IMR-90 (cell line): ENCODE results near the gene SLC66A2.

Experiments
- BHLHE40 ChIP-seq: fragments of 150-350 bp; IDR thresholded peaks from 2 replicates; pipeline ENCODE4 v1.6.1; 2016; ENCODE audit warnings: mild to moderate bottlenecking, low read depth, low read length
- CEBPB ChIP-seq: IDR thresholded peaks from 2 replicates; pipeline ENCODE4 v1.6.1; 2012; ENCODE audit warnings: low read depth, low read length, improper control_type of control experiment
- CTCF ChIP-seq: conservative IDR thresholded peaks from 2 replicates; pipeline ENCODE4 v1.5.1; 2012; ENCODE audit warnings: mild to moderate bottlenecking, low read depth, low read length, improper control_type of control experiment
- FOS ChIP-seq: fragments of 150-350 bp; IDR thresholded peaks from 2 replicates; pipeline ENCODE4 v1.6.1; 2016; ENCODE audit warnings: low read depth, low read length
- MAZ ChIP-seq: IDR thresholded peaks from 2 replicates; pipeline ENCODE4 v1.6.1; 2012; ENCODE audit warnings: low read depth, mild to moderate bottlenecking, low read length, improper control_type of control experiment, moderate library complexity, borderline replicate concordance
- MXI1 ChIP-seq: IDR thresholded peaks from 2 replicates; pipeline ENCODE4 v1.6.1; 2012; ENCODE audit warnings: low read depth, mild to moderate bottlenecking, low read length, moderate library complexity, borderline replicate concordance
- POLR2A ChIP-seq: IDR thresholded peaks from 2 replicates; pipeline ENCODE4 v1.6.1; 2012; ENCODE audit warnings: mild to moderate bottlenecking, low read depth, low read length
- RAD21 ChIP-seq: IDR thresholded peaks from 2 replicates; pipeline ENCODE4 v1.6.1; 2012; ENCODE audit warnings: low read length, improper control_type of control experiment
- RCOR1 ChIP-seq: IDR thresholded peaks from 2 replicates; pipeline ENCODE4 v1.6.1; 2012; ENCODE audit warnings: mild to moderate bottlenecking, low read length, improper control_type of control experiment; ENCODE audit not compliant: insufficient replicate concordance
- RFX5 ChIP-seq: IDR thresholded peaks from 2 replicates; pipeline ENCODE4 v1.8.0; 2012; ENCODE audit warnings: low read depth, mild to moderate bottlenecking, low read length, moderate library complexity
- SMC3 ChIP-seq: fragments of 150-350 bp; IDR thresholded peaks from 2 replicates; pipeline ENCODE4 v1.6.1; 2016; ENCODE audit warnings: low read depth, mild to moderate bottlenecking, antibody characterized with exemption, low read length, moderate library complexity
- TF ChIP-seq, protein P1 (sequence below): fragments of 150-350 bp; IDR thresholded peaks from 2 replicates; pipeline ENCODE4 v1.6.1; 2017; ENCODE audit warnings: mild to moderate bottlenecking, antibody characterized with exemption, low read length, low read depth
- TF ChIP-seq, protein P2 (sequence below): fragments of 150-350 bp; IDR thresholded peaks from 2 replicates; pipeline ENCODE4 v1.6.1; 2016; ENCODE audit warnings: low read depth, mild to moderate bottlenecking, low read length, moderate library complexity, borderline replicate concordance

- TF ChIP-seq RFX5: no peak
- no peak for TF ChIP-seq CTCF
- no peak for TF ChIP-seq CEBPB
- no peak for TF ChIP-seq POLR2A
- TF ChIP-seq, protein P1, sequence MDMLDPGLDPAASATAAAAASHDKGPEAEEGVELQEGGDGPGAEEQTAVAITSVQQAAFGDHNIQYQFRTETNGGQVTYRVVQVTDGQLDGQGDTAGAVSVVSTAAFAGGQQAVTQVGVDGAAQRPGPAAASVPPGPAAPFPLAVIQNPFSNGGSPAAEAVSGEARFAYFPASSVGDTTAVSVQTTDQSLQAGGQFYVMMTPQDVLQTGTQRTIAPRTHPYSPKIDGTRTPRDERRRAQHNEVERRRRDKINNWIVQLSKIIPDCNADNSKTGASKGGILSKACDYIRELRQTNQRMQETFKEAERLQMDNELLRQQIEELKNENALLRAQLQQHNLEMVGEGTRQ: no peak
- no peak for TF ChIP-seq MAZ
- no peak for TF ChIP-seq SMC3
- no peak for TF ChIP-seq RAD21
- TF ChIP-seq BHLHE40: no peak
- TF ChIP-seq, protein P2, sequence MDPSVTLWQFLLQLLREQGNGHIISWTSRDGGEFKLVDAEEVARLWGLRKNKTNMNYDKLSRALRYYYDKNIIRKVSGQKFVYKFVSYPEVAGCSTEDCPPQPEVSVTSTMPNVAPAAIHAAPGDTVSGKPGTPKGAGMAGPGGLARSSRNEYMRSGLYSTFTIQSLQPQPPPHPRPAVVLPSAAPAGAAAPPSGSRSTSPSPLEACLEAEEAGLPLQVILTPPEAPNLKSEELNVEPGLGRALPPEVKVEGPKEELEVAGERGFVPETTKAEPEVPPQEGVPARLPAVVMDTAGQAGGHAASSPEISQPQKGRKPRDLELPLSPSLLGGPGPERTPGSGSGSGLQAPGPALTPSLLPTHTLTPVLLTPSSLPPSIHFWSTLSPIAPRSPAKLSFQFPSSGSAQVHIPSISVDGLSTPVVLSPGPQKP: no peak
- TF ChIP-seq FOS: no peak
- TF ChIP-seq RCOR1: no peak
- TF ChIP-seq MXI1: no peak
These were observed 8.5 kb downstream of the SLC66A2 start for GRCh38 chr18:79942786-79943607.
